H1 (cell line): ENCODE measurements around the gene CORIN. TPM values are rescaled to one million over a fixed set of nuclear protein-coding genes. Genes with fewer than 3 reads are reported as not detected.

ENCODE experiments used
- BACH1 ChIP-seq: IDR thresholded peaks from 2 replicates; pipeline ENCODE4 v1.6.1; 2012; ENCODE audit warnings: low read length, improper control_type of control experiment
- EP300 ChIP-seq, 2 experiments: IDR thresholded peaks; 1 replicate in 1 of 2; 2 replicates in 1 of 2; pipeline ENCODE4 v1.6.1; 2011 to 2012; ENCODE audit warnings: low read depth in 2 of 2, low read length in 2 of 2, mild to moderate bottlenecking in 2 of 2, borderline replicate concordance in 1 of 2, inconsistent platforms in 1 of 2, moderate library complexity in 1 of 2
- HDAC6 ChIP-seq: IDR thresholded peaks from one replicate; pipeline ENCODE4 v1.7.1; 2012; ENCODE audit warnings: low read depth, mild to moderate bottlenecking, inconsistent platforms, low read length, moderate library complexity
- RAD21 ChIP-seq, 2 experiments: IDR thresholded peaks in 1 of 2; conservative IDR thresholded peaks in 1 of 2; 2 replicates each; pipeline ENCODE4 v1.6.1; 2011; ENCODE audit warnings: low read depth in 2 of 2, low read length in 2 of 2, improper control_type of control experiment in 1 of 2, inconsistent platforms in 1 of 2, mild to moderate bottlenecking in 1 of 2, moderate library complexity in 1 of 2
- SP4 ChIP-seq: IDR thresholded peaks from 2 replicates; pipeline ENCODE4 v1.6.1; 2012; ENCODE audit warnings: low read length, inconsistent platforms
- polyA plus RNA-seq, 7 experiments: library from polyadenylated mRNA; depleted of rRNA in 3 of 7; stranded (reverse) in 5 of 7; unstranded in 2 of 7; fragments of >200 nt in 5 of 7; fragments of 200-250 nt in 2 of 7; gene quantifications; 1 replicate in 5 of 7; 2 replicates in 1 of 7; 4 replicates in 1 of 7; pipeline versions ENCODE4 v1.2.1 to v1.2.3, GENCODE V29; 2011 to 2013; ENCODE audit warnings: missing spikeins in 2 of 7, mixed read lengths in 2 of 7
- total RNA-seq: library from RNA; stranded (reverse); fragmentation: NEBNext Ultra II Directional; extraction: Animal tissue kit (Norgen Biotek cat#: 25700); gene quantifications from 2 replicates; pipeline ENCODE4 v1.2.1, GENCODE V29; 2021
- TF ChIP-seq, protein P1 (sequence below): fragments of 300-600 bp; sonication (generic); IDR thresholded peaks from 2 replicates; pipeline ENCODE4 v1.7.1; 2012; ENCODE audit warnings: low read length, moderate library complexity, mild to moderate bottlenecking, inconsistent platforms; ENCODE audit not compliant: insufficient replicate concordance

CORIN gene
- total and polyA plus RNA-seq, 2 of the 8 experiments (the other 6 are each of a cell fraction or from before 2014, with no cell fraction given) = 0.09 to 0.32 TPM

GRCh38 chr4:47560682-47561081, 277.2 kb downstream of the CORIN start (continued):
- TF ChIP-seq EP300 (IDR thresholded peaks at IDR 0.05; ENCODE audit: borderline replicate concordance in 1 of 2, low read depth in 2 of 2, low read length in 2 of 2) (no peak), RAD21 (IDR thresholded peaks at IDR 0.05 in 1 of 2, conservative IDR thresholded peaks at IDR 0.05 in 1 of 2; ENCODE audit: low read depth in 2 of 2, low read length in 2 of 2) (no peak), HDAC6 (no peak), BACH1 (no peak), SP4 (no peak)
- TF ChIP-seq, protein P1, sequence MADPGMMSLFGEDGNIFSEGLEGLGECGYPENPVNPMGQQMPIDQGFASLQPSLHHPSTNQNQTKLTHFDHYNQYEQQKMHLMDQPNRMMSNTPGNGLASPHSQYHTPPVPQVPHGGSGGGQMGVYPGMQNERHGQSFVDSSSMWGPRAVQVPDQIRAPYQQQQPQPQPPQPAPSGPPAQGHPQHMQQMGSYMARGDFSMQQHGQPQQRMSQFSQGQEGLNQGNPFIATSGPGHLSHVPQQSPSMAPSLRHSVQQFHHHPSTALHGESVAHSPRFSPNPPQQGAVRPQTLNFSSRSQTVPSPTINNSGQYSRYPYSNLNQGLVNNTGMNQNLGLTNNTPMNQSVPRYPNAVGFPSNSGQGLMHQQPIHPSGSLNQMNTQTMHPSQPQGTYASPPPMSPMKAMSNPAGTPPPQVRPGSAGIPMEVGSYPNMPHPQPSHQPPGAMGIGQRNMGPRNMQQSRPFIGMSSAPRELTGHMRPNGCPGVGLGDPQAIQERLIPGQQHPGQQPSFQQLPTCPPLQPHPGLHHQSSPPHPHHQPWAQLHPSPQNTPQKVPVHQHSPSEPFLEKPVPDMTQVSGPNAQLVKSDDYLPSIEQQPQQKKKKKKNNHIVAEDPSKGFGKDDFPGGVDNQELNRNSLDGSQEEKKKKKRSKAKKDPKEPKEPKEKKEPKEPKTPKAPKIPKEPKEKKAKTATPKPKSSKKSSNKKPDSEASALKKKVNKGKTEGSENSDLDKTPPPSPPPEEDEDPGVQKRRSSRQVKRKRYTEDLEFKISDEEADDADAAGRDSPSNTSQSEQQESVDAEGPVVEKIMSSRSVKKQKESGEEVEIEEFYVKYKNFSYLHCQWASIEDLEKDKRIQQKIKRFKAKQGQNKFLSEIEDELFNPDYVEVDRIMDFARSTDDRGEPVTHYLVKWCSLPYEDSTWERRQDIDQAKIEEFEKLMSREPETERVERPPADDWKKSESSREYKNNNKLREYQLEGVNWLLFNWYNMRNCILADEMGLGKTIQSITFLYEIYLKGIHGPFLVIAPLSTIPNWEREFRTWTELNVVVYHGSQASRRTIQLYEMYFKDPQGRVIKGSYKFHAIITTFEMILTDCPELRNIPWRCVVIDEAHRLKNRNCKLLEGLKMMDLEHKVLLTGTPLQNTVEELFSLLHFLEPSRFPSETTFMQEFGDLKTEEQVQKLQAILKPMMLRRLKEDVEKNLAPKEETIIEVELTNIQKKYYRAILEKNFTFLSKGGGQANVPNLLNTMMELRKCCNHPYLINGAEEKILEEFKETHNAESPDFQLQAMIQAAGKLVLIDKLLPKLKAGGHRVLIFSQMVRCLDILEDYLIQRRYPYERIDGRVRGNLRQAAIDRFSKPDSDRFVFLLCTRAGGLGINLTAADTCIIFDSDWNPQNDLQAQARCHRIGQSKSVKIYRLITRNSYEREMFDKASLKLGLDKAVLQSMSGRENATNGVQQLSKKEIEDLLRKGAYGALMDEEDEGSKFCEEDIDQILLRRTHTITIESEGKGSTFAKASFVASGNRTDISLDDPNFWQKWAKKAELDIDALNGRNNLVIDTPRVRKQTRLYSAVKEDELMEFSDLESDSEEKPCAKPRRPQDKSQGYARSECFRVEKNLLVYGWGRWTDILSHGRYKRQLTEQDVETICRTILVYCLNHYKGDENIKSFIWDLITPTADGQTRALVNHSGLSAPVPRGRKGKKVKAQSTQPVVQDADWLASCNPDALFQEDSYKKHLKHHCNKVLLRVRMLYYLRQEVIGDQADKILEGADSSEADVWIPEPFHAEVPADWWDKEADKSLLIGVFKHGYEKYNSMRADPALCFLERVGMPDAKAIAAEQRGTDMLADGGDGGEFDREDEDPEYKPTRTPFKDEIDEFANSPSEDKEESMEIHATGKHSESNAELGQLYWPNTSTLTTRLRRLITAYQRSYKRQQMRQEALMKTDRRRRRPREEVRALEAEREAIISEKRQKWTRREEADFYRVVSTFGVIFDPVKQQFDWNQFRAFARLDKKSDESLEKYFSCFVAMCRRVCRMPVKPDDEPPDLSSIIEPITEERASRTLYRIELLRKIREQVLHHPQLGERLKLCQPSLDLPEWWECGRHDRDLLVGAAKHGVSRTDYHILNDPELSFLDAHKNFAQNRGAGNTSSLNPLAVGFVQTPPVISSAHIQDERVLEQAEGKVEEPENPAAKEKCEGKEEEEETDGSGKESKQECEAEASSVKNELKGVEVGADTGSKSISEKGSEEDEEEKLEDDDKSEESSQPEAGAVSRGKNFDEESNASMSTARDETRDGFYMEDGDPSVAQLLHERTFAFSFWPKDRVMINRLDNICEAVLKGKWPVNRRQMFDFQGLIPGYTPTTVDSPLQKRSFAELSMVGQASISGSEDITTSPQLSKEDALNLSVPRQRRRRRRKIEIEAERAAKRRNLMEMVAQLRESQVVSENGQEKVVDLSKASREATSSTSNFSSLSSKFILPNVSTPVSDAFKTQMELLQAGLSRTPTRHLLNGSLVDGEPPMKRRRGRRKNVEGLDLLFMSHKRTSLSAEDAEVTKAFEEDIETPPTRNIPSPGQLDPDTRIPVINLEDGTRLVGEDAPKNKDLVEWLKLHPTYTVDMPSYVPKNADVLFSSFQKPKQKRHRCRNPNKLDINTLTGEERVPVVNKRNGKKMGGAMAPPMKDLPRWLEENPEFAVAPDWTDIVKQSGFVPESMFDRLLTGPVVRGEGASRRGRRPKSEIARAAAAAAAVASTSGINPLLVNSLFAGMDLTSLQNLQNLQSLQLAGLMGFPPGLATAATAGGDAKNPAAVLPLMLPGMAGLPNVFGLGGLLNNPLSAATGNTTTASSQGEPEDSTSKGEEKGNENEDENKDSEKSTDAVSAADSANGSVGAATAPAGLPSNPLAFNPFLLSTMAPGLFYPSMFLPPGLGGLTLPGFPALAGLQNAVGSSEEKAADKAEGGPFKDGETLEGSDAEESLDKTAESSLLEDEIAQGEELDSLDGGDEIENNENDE = no peak
